ENCODE results near the gene FGG. TPM values are rescaled to one million over a fixed set of nuclear protein-coding genes. Genes with fewer than 3 reads are reported as not detected.

FGG gene
- total and polyA plus RNA-seq, 2 of the 13 experiments (the other 11 are each of a cell fraction or from before 2014, with no cell fraction given) = 1,037 to 2,423 TPM

DNA sequence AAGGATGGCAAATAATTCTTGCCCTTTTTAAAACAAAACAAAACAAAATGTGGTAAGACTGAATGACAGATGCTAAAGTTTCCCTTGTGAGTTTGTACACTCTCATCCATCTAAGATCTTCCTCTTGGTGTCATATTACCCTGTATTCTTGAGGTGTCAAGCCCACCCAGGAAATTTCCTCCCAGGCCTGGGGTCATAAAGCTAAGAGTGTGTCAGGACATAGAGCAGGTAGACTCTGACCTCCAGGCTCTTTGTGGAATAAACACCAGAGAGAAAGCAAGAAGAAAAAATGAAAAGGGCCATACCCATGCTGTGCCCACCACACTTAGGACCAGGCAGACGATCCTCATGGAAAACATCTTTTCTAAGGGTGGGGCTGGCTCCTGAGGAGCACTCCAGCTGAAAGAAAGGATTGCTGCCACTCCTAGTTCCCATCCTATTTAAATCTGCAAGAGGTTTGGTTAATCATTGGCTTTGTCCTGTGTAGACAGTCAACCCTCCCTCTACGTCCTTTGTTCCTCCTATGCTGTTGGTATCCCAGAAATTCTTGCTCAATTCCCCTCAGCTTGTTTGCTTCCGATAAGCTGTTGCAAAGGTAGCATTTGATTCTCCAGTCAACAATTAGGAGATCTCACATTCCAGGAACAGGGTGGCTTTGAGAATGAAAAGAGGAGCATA is 22.0 kb downstream of the FGG start, which contains the start of gene FGA (continued):
- no peak for TF ChIP-seq ZBTB42 (CRISPR knock-in tag; IDR thresholded peaks at IDR 0.05)
- peak; percentile 99 for TF ChIP-seq CEBPB (IDR thresholded peaks at IDR 0.05; ENCODE audit: borderline replicate concordance, low read depth, low read length)
- TF ChIP-seq ZMAT3 (CRISPR knock-in tag; conservative IDR thresholded peaks at IDR 0.05) = 0 out of 2 replicates have a peak, but pooled peaks have one; percentile 42
- TF ChIP-seq, protein P1, sequence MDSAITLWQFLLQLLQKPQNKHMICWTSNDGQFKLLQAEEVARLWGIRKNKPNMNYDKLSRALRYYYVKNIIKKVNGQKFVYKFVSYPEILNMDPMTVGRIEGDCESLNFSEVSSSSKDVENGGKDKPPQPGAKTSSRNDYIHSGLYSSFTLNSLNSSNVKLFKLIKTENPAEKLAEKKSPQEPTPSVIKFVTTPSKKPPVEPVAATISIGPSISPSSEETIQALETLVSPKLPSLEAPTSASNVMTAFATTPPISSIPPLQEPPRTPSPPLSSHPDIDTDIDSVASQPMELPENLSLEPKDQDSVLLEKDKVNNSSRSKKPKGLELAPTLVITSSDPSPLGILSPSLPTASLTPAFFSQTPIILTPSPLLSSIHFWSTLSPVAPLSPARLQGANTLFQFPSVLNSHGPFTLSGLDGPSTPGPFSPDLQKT (CRISPR knock-in tag; IDR thresholded peaks at IDR 0.05; ENCODE audit: borderline replicate concordance) = no peak
- no peak for TF ChIP-seq ZNF143 (CRISPR knock-in tag; IDR thresholded peaks at IDR 0.05)
- no peak for TF ChIP-seq TMF1 (CRISPR knock-in tag; IDR thresholded peaks at IDR 0.05; ENCODE audit: low read depth)
- no peak for TF ChIP-seq ZNF773 (CRISPR knock-in tag; IDR thresholded peaks at IDR 0.05; ENCODE audit: borderline replicate concordance)
- TF ChIP-seq, protein P2, sequence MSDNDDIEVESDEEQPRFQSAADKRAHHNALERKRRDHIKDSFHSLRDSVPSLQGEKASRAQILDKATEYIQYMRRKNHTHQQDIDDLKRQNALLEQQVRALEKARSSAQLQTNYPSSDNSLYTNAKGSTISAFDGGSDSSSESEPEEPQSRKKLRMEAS (IDR thresholded peaks at IDR 0.05) = peak; percentile 61; the same call in 1 of the 2 replicates
- TF ChIP-seq ZNF543 (CRISPR knock-in tag; IDR thresholded peaks at IDR 0.05) = no peak
- peak; percentile 75; the same call in 1 of the 2 replicates for TF ChIP-seq ZNF205 (CRISPR knock-in tag; IDR thresholded peaks at IDR 0.05)
- TF ChIP-seq CBX1 (IDR thresholded peaks at IDR 0.05; ENCODE audit: low read depth) = no peak
- TF ChIP-seq MED8 (CRISPR knock-in tag; IDR thresholded peaks at IDR 0.05; ENCODE audit: insufficient replicate concordance) = peak; percentile 98
- TF ChIP-seq, protein P3, sequence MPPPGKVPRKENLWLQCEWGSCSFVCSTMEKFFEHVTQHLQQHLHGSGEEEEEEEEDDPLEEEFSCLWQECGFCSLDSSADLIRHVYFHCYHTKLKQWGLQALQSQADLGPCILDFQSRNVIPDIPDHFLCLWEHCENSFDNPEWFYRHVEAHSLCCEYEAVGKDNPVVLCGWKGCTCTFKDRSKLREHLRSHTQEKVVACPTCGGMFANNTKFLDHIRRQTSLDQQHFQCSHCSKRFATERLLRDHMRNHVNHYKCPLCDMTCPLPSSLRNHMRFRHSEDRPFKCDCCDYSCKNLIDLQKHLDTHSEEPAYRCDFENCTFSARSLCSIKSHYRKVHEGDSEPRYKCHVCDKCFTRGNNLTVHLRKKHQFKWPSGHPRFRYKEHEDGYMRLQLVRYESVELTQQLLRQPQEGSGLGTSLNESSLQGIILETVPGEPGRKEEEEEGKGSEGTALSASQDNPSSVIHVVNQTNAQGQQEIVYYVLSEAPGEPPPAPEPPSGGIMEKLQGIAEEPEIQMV (CRISPR knock-in tag; IDR thresholded peaks at IDR 0.05; ENCODE audit: low read depth) = peak; percentile 69; the same call in 1 of the 2 replicates
- TF ChIP-seq FOXA3 (CRISPR knock-in tag; IDR thresholded peaks at IDR 0.05) = peak; percentile 99
- no peak for TF ChIP-seq NR1H2 (CRISPR knock-in tag; IDR thresholded peaks at IDR 0.05; ENCODE audit: borderline replicate concordance, low read depth)
- TF ChIP-seq ZNF569 (CRISPR knock-in tag; IDR thresholded peaks at IDR 0.05; ENCODE audit: borderline replicate concordance) = no peak
- TF ChIP-seq, protein P4, sequence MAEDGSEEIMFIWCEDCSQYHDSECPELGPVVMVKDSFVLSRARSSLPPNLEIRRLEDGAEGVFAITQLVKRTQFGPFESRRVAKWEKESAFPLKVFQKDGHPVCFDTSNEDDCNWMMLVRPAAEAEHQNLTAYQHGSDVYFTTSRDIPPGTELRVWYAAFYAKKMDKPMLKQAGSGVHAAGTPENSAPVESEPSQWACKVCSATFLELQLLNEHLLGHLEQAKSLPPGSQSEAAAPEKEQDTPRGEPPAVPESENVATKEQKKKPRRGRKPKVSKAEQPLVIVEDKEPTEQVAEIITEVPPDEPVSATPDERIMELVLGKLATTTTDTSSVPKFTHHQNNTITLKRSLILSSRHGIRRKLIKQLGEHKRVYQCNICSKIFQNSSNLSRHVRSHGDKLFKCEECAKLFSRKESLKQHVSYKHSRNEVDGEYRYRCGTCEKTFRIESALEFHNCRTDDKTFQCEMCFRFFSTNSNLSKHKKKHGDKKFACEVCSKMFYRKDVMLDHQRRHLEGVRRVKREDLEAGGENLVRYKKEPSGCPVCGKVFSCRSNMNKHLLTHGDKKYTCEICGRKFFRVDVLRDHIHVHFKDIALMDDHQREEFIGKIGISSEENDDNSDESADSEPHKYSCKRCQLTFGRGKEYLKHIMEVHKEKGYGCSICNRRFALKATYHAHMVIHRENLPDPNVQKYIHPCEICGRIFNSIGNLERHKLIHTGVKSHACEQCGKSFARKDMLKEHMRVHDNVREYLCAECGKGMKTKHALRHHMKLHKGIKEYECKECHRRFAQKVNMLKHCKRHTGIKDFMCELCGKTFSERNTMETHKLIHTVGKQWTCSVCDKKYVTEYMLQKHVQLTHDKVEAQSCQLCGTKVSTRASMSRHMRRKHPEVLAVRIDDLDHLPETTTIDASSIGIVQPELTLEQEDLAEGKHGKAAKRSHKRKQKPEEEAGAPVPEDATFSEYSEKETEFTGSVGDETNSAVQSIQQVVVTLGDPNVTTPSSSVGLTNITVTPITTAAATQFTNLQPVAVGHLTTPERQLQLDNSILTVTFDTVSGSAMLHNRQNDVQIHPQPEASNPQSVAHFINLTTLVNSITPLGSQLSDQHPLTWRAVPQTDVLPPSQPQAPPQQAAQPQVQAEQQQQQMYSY (CRISPR knock-in tag; IDR thresholded peaks at IDR 0.05) = peak; percentile 34; the same call in 1 of the 2 replicates
- peak; percentile 86 for TF ChIP-seq SKI (IDR thresholded peaks at IDR 0.05; ENCODE audit: partially characterized antibody)
- TF ChIP-seq, protein P5, sequence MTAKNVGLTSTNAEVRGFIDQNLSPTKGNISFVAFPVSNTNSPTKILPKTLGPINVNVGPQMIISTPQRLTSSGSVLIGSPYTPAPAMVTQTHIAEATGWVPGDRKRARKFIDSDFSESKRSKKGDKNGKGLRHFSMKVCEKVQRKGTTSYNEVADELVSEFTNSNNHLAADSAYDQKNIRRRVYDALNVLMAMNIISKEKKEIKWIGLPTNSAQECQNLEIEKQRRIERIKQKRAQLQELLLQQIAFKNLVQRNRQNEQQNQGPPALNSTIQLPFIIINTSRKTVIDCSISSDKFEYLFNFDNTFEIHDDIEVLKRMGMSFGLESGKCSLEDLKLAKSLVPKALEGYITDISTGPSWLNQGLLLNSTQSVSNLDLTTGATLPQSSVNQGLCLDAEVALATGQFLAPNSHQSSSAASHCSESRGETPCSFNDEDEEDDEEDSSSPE (CRISPR knock-in tag; IDR thresholded peaks at IDR 0.05) = no peak
- no peak for TF ChIP-seq ZNF180 (CRISPR knock-in tag; IDR thresholded peaks at IDR 0.05; ENCODE audit: borderline replicate concordance, low read depth)
- peak; percentile 95 for TF ChIP-seq KLF6 (CRISPR knock-in tag; IDR thresholded peaks at IDR 0.05)
- peak; percentile 96 for TF ChIP-seq SMAD3 (CRISPR knock-in tag; IDR thresholded peaks at IDR 0.05)
- TF ChIP-seq ZFP36L2 (CRISPR knock-in tag; IDR thresholded peaks at IDR 0.05) = no peak

Data from HepG2 (cell line).